Astrocyte of the spinal cord (primary cell): ENCODE results near the gene SERPINA9.

ENCODE experiments used
- DNase-seq: peaks from one replicate; pipeline ENCODE4 v3.0.0; 2011; ENCODE audit warnings: low read depth, low spot score
- H3K4me3 ChIP-seq: 2 replicates; pipeline ENCODE4 v1.5.1; 2011; ENCODE audit warnings: low read depth, mild to moderate bottlenecking, low read length, moderate library complexity
- CTCF ChIP-seq: IDR thresholded peaks from 2 replicates; pipeline ENCODE4 v1.5.1; 2012; ENCODE audit warnings: low read depth, mild to moderate bottlenecking, low read length, inconsistent platforms
- in situ Hi-C: cut with HindIII; loops from 2 replicates; pipeline ENCODE4 v1.10.0; 2017; ENCODE audit warnings: low sequenced_read_pairs

The SERPINA9 gene

DNA sequence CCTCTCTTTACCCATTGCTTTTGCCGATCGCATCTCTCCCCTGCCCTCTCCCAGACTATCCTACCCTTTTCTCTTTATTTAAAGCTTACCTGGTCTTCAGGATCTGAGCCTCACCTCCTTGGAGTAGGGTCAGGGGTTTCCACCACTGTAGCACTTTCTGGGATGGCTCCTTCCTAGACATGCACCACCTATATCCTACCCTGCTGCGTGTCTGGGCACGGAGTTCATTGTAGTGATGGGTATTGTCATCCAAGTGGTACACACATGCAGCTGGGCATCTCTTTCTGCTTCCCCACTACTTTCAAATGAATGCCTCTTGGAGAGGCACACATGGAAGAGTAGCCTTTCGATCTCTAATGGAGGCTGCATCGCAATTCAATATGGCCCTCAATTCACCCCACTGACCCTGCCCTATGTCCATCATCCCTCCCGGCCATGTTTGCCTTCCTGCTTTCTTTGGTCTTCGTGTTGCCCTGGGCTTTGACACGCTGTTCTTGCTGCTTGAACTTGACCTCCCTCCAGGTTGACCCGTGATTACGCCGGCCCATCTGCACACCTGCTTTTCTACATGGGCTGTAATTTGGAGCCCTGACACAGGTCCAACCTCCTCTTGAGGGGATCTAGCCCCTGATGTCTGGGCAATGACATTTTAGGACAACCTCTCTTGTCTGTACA lies 34.3 kb downstream of the SERPINA9 start:
- no peak overlapping the region for H3K4me3 ChIP-seq
- TF ChIP-seq CTCF, result no peak
- in situ Hi-C loops, result no loop called here
- no peak for DNase-seq

DNA sequence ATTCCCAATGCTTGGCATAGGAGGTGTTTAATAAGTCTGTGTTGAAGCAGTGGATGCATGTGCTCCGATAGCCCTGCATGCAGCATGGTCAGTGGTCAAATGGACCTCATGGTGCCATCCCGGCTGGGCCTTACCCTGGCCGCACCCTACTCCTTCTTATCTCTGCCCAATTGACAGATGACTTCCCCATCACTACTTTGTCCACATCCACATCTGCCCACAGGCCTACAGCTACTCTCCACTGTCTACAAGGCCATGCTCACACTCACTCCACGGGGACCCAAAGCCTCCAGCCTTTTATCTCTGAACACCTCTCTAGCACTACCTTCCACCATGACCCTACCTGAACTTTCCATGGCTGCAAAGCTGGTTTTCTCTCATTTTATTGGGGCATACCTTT lies 34.9 kb downstream of the SERPINA9 start:
- in situ Hi-C loops, result no loop called here
- no peak for DNase-seq
- no peak for TF ChIP-seq CTCF
- H3K4me3 ChIP-seq, result no peak overlapping the region

- in situ Hi-C loops, result no loop called here
- DNase-seq, result no peak
- no peak for TF ChIP-seq CTCF
- H3K4me3 ChIP-seq, result no peak overlapping the region
Observed at GRCh38 chr14:94439453-94440057, 36.4 kb downstream of the SERPINA9 start.

- no peak for DNase-seq
- in situ Hi-C loops, result no loop called here
- no peak overlapping the region for H3K4me3 ChIP-seq
- TF ChIP-seq CTCF, result no peak
Observed at GRCh38 chr14:94428610-94429009, 47.4 kb downstream of the SERPINA9 start.

- DNase-seq, result no peak
- no peak overlapping the region for H3K4me3 ChIP-seq
- no peak for TF ChIP-seq CTCF
- in situ Hi-C loops, result no loop called here
Observed at GRCh38 chr14:94427016-94427613, 48.9 kb downstream of the SERPINA9 start.

DNA sequence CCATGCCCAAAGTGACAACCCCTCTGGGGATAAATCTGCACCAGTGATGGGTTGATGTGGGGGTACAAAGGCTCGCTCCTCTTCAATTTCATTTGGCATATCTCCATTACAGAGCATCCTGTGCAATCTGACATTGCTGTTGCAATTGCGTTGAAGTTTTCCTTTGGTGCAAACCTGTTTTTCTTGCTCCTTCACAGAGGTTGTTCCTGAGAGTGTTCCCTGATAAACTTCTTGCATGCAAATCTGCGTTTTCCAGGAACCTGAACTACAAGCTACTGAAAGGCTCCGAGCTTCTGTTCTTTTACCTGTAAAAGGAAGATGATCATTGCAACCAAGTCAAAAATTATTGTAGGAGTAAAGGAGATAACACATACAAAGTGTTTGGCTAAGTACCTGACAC lies 49.5 kb downstream of the SERPINA9 start:
- TF ChIP-seq CTCF, result no peak
- DNase-seq, result no peak
- in situ Hi-C loops, result no loop called here
- H3K4me3 ChIP-seq, result no peak overlapping the region
